ENCODE measurements around the gene FAF1.

DNA sequence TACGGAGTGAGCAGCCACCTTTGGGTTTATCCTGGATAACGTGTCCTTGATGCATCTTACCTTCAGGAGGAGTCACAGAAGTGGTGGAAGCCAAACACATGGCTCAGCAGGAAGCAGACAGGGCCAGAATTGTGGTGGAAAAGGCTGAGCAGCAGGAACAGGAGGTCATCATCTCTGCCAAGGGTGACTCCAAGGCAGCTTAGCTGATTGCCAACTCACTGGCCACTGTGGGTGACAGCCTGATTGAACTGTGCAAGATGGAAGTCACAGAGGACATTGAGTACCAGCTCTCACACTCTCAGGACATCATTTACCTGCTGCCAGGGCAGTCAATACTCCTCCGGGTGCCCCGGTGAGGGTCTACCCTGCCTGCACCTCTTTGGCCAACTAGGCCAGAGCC is 179.3 kb downstream of the FAF1 start:
- TF ChIP-seq, protein P1, sequence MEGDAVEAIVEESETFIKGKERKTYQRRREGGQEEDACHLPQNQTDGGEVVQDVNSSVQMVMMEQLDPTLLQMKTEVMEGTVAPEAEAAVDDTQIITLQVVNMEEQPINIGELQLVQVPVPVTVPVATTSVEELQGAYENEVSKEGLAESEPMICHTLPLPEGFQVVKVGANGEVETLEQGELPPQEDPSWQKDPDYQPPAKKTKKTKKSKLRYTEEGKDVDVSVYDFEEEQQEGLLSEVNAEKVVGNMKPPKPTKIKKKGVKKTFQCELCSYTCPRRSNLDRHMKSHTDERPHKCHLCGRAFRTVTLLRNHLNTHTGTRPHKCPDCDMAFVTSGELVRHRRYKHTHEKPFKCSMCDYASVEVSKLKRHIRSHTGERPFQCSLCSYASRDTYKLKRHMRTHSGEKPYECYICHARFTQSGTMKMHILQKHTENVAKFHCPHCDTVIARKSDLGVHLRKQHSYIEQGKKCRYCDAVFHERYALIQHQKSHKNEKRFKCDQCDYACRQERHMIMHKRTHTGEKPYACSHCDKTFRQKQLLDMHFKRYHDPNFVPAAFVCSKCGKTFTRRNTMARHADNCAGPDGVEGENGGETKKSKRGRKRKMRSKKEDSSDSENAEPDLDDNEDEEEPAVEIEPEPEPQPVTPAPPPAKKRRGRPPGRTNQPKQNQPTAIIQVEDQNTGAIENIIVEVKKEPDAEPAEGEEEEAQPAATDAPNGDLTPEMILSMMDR (IDR thresholded peaks at IDR 0.05 in 2 of 3, conservative IDR thresholded peaks at IDR 0.05 in 1 of 3; ENCODE audit: insufficient read depth in 2 of 3, low read depth in 1 of 3, low read length in 3 of 3), result no peak
- TF ChIP-seq SMAD2 (IDR thresholded peaks at IDR 0.05; ENCODE audit: low read depth, low read length) (no peak), ZFP30 (CRISPR knock-in tag; IDR thresholded peaks at IDR 0.05; ENCODE audit: borderline replicate concordance) (no peak), ZKSCAN1 (IDR thresholded peaks at IDR 0.05; ENCODE audit: low read depth, low read length) (no peak), POU5F1 (IDR thresholded peaks at IDR 0.05; ENCODE audit: borderline replicate concordance, low read depth, low read length, partially characterized antibody) (no peak), ZSCAN32 (CRISPR knock-in tag; IDR thresholded peaks at IDR 0.05) (no peak), RAD21 (CRISPR knock-in tag; conservative IDR thresholded peaks at IDR 0.05 in 1 of 2, IDR thresholded peaks at IDR 0.05 in 1 of 2) (no peak), TSC22D4 (tag; IDR thresholded peaks at IDR 0.05) (no peak), ZNF830 (CRISPR knock-in tag; IDR thresholded peaks at IDR 0.05) (no peak), ZNF263 (CRISPR knock-in tag; IDR thresholded peaks at IDR 0.05; ENCODE audit: borderline replicate concordance) (no peak)
- TF ChIP-seq, protein P2, sequence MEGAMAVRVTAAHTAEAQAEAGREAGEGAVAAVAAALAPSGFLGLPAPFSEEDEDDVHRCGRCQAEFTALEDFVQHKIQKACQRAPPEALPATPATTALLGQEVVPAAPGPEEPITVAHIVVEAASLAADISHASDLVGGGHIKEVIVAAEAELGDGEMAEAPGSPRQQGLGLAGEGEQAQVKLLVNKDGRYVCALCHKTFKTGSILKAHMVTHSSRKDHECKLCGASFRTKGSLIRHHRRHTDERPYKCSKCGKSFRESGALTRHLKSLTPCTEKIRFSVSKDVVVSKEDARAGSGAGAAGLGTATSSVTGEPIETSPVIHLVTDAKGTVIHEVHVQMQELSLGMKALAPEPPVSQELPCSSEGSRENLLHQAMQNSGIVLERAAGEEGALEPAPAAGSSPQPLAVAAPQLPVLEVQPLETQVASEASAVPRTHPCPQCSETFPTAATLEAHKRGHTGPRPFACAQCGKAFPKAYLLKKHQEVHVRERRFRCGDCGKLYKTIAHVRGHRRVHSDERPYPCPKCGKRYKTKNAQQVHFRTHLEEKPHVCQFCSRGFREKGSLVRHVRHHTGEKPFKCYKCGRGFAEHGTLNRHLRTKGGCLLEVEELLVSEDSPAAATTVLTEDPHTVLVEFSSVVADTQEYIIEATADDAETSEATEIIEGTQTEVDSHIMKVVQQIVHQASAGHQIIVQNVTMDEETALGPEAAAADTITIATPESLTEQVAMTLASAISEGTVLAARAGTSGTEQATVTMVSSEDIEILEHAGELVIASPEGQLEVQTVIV (CRISPR knock-in tag; IDR thresholded peaks at IDR 0.05; ENCODE audit: borderline replicate concordance), result no peak
- TF ChIP-seq, protein P3, sequence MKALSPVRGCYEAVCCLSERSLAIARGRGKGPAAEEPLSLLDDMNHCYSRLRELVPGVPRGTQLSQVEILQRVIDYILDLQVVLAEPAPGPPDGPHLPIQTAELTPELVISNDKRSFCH (CRISPR knock-in tag; IDR thresholded peaks at IDR 0.05), result no peak
- TF ChIP-seq, protein P3 (tag; IDR thresholded peaks at IDR 0.05), result no peak

Data from K562 (cell line).